GM19455 (cell line): ENCODE results near the gene ZNRD2.
"Not testable (repeated sequence)": the region's sequence is repeated elsewhere in the genome, so short reads cannot be mapped to it uniquely, and the experiment has no call there.

Source experiments
- ATAC-seq: cut with Tn5 transposase; IDR thresholded peaks from one replicate; pipeline ENCODE4 v1.9.1; 2021; ENCODE audit not compliant: unreplicated experiment

ZNRD2 gene

GRCh38 chr11:65569973-65570918 lies at the start of gene ZNRD2:
Gene ZNRD2, plus strand, starts transcription at chr11:65570477. Its CDS starts 15 bp downstream, at chr11:65570492.
- peak; percentile 53 for ATAC-seq

- ATAC-seq: not testable (repeated sequence)
These were observed 48.3 kb upstream of the ZNRD2 start for GRCh38 chr11:65521777-65522521.

- ATAC-seq: not testable (repeated sequence)
These were observed 47.3 kb upstream of the ZNRD2 start for GRCh38 chr11:65522718-65523630.

GRCh38 chr11:65523631-65523968 lies 46.7 kb upstream of the ZNRD2 start:
- not testable (repeated sequence) for ATAC-seq

GRCh38 chr11:65524014-65524740 lies 46.1 kb upstream of the ZNRD2 start:
- ATAC-seq: no peak

GRCh38 chr11:65524741-65525545 lies 45.3 kb upstream of the ZNRD2 start, which contains the start of gene SCYL1:
Gene SCYL1, plus strand, starts transcription at chr11:65525083. Its CDS starts 71 bp downstream, at chr11:65525154.
- peak; percentile 57 for ATAC-seq

- no peak for ATAC-seq
These were observed 44.5 kb upstream of the ZNRD2 start for GRCh38 chr11:65525546-65526480.

GRCh38 chr11:65526744-65527143 lies 43.5 kb upstream of the ZNRD2 start:
- ATAC-seq: no peak

- no peak for ATAC-seq
These were observed 41.4 kb upstream of the ZNRD2 start for GRCh38 chr11:65528819-65529350.

GRCh38 chr11:65529475-65530156 lies 40.7 kb upstream of the ZNRD2 start:
- ATAC-seq: no peak

GRCh38 chr11:65530157-65530496 lies 40.1 kb upstream of the ZNRD2 start:
- no peak for ATAC-seq

GRCh38 chr11:65532388-65533064 lies 37.8 kb upstream of the ZNRD2 start:
- ATAC-seq: no peak

- no peak for ATAC-seq
These were observed 35.2 kb upstream of the ZNRD2 start for GRCh38 chr11:65535102-65535501.

GRCh38 chr11:65536412-65537295 lies 33.6 kb upstream of the ZNRD2 start:
- ATAC-seq: no peak

GRCh38 chr11:65537296-65537597 lies 33.0 kb upstream of the ZNRD2 start:
- no peak for ATAC-seq

- no peak for ATAC-seq
These were observed 32.6 kb upstream of the ZNRD2 start for GRCh38 chr11:65537620-65538231.
